Prostate gland (tissue), 2 donors: ENCODE results near the gene MET.

Experiments used
- POLR2A ChIP-seq: fragments of 450-650 bp; IDR thresholded peaks from one replicate; pipeline ENCODE4 v1.6.1; 2016; ENCODE audit warnings: antibody characterized with exemption, mild to moderate bottlenecking
- POLR2AphosphoS5 ChIP-seq: sonication (generic); formaldehyde crosslinking; IDR thresholded peaks from one replicate; pipeline ENCODE4 v1.6.1; 2017; ENCODE audit warnings: antibody characterized with exemption
- TF ChIP-seq, protein P1 (sequence below), 4 experiments: fragments of 200-600 bp in 2 of 4; fragments of 450-650 bp in 2 of 4; sonication (generic) in 2 of 4; IDR thresholded peaks; 1 replicate in 3 of 4; 2 replicates in 1 of 4; pipeline ENCODE4 v1.5.1; 2016 to 2019; ENCODE audit warnings: antibody characterized with exemption in 4 of 4, mild to moderate bottlenecking in 2 of 4, moderate library complexity in 2 of 4

GRCh38 chr7:116641551-116642153, 30.3 kb upstream of the MET start:
- TF ChIP-seq POLR2AphosphoS5 (no peak), POLR2A (no peak)
- TF ChIP-seq, protein P1, sequence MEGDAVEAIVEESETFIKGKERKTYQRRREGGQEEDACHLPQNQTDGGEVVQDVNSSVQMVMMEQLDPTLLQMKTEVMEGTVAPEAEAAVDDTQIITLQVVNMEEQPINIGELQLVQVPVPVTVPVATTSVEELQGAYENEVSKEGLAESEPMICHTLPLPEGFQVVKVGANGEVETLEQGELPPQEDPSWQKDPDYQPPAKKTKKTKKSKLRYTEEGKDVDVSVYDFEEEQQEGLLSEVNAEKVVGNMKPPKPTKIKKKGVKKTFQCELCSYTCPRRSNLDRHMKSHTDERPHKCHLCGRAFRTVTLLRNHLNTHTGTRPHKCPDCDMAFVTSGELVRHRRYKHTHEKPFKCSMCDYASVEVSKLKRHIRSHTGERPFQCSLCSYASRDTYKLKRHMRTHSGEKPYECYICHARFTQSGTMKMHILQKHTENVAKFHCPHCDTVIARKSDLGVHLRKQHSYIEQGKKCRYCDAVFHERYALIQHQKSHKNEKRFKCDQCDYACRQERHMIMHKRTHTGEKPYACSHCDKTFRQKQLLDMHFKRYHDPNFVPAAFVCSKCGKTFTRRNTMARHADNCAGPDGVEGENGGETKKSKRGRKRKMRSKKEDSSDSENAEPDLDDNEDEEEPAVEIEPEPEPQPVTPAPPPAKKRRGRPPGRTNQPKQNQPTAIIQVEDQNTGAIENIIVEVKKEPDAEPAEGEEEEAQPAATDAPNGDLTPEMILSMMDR (IDR thresholded peaks at IDR 0.05): no peak
